NCI-H748 treated with DMSO at 0.1 percent for 48 hours (cell line): ENCODE data around the gene STK36.

Experiments used
- DNase-seq: peaks from one replicate; lab custom pipeline; 2025; lab: John Stamatoyannopoulos, UW

STK36 gene

GRCh38 chr2:218671654-218672566 lies at the start of gene STK36, which contains the start of gene RNF25:
Gene STK36, plus strand, starts transcription at chr2:218672086. Its CDS starts 744 bp downstream, at chr2:218672830.
Gene RNF25, minus strand, starts transcription at chr2:218672002. Its CDS starts 32 bp downstream, at chr2:218671970.
- DNase-seq: peak; percentile 85

GRCh38 chr2:218622606-218623365 lies 49.1 kb upstream of the STK36 start:
- DNase-seq: no peak

- DNase-seq: no peak
Observed at GRCh38 chr2:218623366-218623705, 48.5 kb upstream of the STK36 start.

- DNase-seq: no peak
Observed at GRCh38 chr2:218626369-218626768, 45.5 kb upstream of the STK36 start.

- DNase-seq: no peak
Observed at GRCh38 chr2:218627939-218628338, 43.9 kb upstream of the STK36 start.

- no peak for DNase-seq
Observed at GRCh38 chr2:218631837-218632236, 40.0 kb upstream of the STK36 start.

GRCh38 chr2:218635719-218636118 lies 36.2 kb upstream of the STK36 start:
- no peak for DNase-seq

GRCh38 chr2:218638372-218638771 lies 33.5 kb upstream of the STK36 start:
- no peak for DNase-seq

- no peak for DNase-seq
Observed at GRCh38 chr2:218642121-218642656, 29.7 kb upstream of the STK36 start.

- no peak for DNase-seq
Observed at GRCh38 chr2:218642786-218643185, 29.1 kb upstream of the STK36 start.

- DNase-seq: no peak
Observed at GRCh38 chr2:218643751-218644310, 28.1 kb upstream of the STK36 start.

GRCh38 chr2:218644721-218645120 lies 27.2 kb upstream of the STK36 start:
- DNase-seq: no peak

GRCh38 chr2:218645126-218645525 lies 26.8 kb upstream of the STK36 start:
- no peak for DNase-seq

GRCh38 chr2:218648088-218648786 lies 23.6 kb upstream of the STK36 start:
- peak; percentile 42 for DNase-seq

- no peak for DNase-seq
Observed at GRCh38 chr2:218648787-218649100, 23.1 kb upstream of the STK36 start.

GRCh38 chr2:218655751-218656150 lies 16.1 kb upstream of the STK36 start:
- DNase-seq: no peak

- DNase-seq: peak; percentile 30
Observed at GRCh38 chr2:218658671-218659257, 13.1 kb upstream of the STK36 start.

GRCh38 chr2:218659258-218659987 lies 12.5 kb upstream of the STK36 start, which contains the start of the genes BCS1L and ZNF142:
Gene BCS1L, plus strand, starts transcription at chr2:218659683. Its CDS starts 1,305 bp downstream, at chr2:218660988.
Gene ZNF142, minus strand, starts transcription at chr2:218659623. Its CDS starts 3,194 bp downstream, at chr2:218656429.
- DNase-seq: peak; percentile 81

- no peak for DNase-seq
Observed at GRCh38 chr2:218659988-218660358, 11.9 kb upstream of the STK36 start.

GRCh38 chr2:218662377-218662776 lies 9.5 kb upstream of the STK36 start:
- no peak for DNase-seq

GRCh38 chr2:218662827-218663226 lies 9.1 kb upstream of the STK36 start:
- DNase-seq: no peak
